NCI-H1048 (cell line): ENCODE results near the gene PPFIBP1.

Experiments used
- DNase-seq: peaks from one replicate; lab custom pipeline; 2025; lab: John Stamatoyannopoulos, UW

Gene PPFIBP1

DNA sequence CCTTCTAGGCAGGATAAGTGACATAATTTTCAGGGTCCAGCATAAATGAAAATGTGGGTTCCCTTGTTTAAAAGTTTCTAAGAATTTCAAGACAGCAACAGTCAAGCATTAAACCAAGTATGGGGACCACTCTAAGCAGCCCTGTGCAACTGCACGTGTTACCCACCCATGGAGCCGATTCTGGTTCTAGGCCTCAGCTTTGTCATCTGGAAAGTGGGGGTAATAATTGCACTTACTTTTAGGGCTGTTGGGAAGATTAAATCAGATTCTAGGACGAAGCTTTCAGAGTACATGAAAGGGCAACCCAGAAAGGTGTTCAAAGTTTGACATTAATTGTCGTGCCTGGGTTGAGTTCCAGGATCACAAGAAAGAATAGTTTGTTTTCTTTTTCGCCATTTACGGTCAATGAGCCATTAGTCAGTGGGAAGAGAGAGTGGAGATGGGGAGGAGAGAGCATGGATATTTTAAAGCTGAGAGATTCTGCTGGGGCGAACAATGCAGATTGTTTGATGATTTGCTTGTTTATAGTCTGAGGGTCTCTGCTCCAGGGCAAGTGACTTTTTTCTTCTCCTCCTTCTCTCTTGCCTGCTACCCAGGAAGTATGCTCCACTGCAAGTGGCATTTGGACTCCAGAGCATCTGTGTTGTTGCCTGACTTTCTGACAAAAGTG is 10.7 kb upstream of the PPFIBP1 start:
- no peak for DNase-seq

DNA sequence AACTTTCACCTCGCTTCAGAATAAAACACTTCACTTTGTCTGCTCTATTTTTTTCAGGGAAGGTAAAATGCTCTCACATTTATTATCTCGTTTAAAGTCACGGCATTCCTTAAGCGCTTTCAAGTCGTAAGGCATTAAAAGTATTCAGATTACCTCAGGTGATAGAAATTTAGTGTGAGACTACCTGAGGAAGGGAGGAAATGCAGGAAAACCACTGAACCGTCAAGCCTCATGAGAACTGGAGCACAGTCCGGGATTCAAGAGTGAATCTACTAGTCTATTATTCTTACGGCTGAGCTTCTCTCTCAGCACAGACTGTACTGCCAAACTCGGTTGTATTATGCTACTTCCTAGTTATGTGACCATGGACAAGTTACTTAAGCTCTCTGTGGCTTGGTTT is 8.3 kb upstream of the PPFIBP1 start:
- DNase-seq: no peak

- no peak for DNase-seq
Measured at GRCh38 chr12:27516625-27517024, 7.4 kb upstream of the PPFIBP1 start.

- DNase-seq: no peak
Measured at GRCh38 chr12:27517546-27517945, 6.5 kb upstream of the PPFIBP1 start.

GRCh38 chr12:27517961-27518665 is 5.9 kb upstream of the PPFIBP1 start:
- no peak for DNase-seq

DNA sequence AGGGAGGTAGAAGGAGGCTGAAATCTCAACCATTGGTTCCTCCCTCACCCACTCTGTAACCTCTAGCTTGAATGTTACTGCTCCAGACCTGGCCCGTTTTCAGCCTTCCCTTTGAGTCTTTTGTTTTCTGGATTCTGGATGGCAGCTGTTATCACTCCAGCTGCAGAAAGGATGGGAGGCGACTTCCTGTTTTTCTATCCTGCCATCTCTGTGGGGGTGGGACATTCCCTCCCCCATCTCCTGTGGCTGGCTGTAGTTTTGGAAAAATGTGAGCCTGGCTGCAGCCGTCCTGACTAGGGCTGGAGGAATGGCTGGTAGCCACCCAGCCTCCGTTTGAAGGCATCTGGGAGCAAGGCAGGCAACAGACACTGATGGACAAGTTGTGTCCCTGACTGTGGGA is 2.9 kb upstream of the PPFIBP1 start:
- DNase-seq: no peak

GRCh38 chr12:27521981-27522380 is 2.0 kb upstream of the PPFIBP1 start:
- DNase-seq: no peak

GRCh38 chr12:27523305-27523641 is 733 bp upstream of the PPFIBP1 start:
- DNase-seq: no peak

DNA sequence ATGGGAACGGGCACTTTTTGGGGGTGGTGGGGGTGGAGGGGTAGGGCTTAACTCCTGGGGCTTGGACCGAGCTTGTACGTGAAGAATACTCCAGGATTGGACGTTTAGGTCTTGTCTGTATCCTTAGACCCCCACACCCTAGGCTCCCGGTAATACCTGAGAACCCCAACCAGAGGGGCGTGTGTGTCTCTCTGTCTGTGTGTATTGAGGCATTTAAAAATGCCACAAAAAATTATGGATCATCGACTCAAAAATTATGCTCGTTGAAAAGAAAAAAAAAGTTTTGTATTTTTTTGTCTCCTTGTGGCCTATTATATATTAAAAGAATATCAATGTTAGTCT is 459 bp downstream of the PPFIBP1 start:
- DNase-seq: no peak

DNA sequence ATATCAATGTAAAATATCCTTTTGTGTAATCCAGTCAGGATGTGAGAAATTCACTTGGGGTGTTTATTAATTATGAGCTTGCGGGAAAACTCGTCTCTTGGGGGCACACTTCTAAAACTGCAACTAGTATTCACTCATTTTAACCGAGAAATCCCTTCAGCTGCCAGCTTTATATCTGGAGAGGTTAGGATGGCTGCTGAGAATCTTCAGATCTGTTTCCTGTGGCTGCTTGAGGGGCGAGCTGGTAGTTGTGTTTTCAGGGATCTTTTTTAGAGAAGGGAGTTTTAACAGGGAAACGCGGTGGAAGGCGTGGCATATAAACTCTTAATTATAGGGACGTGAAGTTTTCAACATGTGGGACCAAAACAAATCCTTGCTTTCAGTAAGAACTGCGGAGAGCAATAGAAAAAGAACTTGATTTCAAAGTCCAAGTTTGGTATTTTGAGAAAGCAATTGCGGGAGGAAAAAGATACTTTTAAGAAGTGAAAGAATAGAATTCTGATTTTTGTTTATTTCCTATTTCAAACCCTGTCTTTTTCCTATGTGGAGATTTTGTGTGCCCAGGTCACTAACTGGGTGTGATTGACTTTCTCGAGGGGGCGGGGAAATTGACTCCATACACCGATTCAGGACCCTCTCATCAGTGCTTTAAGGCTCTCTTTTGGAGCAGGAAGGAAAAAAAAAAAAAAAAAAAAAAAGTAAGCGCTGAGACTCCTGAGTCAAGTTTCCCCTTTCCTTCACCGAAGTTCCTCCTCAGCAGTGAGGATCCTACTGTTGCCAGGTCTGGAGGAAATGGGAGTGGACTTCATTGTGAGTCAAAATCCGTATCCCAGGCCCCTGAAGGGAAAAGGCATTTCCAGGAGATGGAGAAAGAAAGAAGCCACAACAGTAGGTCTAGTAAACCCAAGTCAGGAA is 1.1 kb downstream of the PPFIBP1 start:
- DNase-seq: no peak

DNA sequence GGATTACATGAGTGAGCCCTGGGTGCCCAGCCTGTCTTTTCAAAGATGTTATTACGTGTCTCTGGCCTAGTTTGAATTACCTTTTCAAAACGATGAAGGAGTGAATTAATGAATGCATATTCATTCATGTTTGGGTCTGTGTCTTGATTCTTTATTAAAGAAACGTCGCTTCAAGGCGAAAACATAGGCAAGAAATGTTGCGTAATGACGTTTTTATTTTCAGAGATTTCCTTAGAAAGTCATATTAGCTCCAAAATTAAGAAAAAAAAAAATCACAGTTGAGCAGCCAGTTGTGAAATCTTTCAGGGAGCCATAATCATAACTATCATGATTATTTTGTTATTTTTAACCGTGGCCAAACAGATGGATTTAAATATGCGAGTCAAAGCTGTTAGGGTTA is 3.5 kb downstream of the PPFIBP1 start:
- DNase-seq: no peak

DNA sequence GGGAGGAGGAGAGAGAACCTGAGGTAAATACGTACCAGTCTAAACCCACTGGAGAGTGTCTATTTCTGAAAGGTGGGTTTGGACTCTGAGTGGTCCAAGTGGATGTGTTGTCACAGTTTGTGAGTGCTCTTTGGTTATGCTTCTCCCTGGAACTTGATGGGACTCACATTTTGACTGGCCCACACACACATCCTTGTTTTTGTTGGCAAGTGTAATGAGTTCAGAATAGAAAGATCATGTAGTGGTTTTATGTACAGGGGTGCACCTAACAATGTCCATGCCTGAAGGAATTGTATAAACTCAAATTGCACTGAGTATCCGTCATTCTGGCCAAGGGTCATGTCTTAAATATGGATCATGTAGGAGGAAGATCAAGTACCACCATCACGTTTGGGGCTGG is 4.8 kb downstream of the PPFIBP1 start:
- DNase-seq: no peak

DNA sequence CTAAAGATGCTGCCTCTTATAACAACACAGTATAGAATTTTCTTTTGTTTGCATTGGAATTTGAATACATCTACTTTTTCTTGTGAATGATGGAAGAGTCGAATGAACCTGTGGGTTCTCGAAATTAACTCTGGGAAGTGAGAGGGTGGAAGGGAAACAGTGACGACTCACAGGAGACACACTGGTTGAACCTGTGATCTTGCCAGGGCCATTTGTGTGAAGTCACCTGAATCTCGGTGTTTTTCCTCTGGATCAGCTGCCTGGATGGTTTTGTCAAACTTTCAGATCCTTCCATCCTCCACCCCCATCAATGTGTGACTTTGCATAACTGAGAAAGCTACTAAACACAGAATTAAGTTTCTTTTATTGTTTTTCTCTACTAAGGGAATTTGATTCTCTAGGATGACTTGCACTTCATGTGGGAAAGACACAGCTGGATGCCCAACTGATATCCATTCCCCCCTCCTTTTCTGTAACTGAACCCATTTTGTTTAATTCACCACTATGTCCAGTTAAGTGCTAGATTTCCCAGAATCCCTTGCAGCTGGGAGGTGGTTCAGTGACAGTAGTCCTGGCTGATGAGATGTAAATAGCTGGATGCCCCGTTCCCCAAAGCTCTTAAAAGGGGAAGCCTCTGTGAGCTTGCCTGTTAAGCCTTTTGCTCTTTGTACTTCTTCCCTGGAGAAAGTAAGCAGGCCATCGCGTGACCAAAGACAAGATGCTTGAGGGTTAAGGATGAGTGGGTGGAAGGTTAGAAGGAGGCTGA is 6.3 kb downstream of the PPFIBP1 start:
- no peak for DNase-seq

DNA sequence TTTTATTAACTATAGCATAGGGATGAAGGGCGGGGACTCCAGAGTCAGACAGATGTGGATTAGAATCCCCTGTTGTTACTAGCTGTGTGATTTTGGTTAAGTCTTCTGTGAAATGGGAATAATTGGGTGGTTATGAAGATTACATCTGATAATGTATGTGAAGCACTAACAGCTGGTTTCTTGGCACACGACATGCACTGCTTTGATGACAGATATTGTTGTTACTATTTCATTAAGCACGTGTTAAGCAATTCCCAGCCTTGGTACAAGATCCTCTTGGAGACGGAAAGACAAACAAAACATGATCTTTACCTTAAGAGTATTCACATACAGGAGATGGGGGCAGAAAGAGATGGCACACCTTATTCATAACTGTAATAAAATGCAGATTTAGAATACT is 7.9 kb downstream of the PPFIBP1 start:
- DNase-seq: no peak

DNA sequence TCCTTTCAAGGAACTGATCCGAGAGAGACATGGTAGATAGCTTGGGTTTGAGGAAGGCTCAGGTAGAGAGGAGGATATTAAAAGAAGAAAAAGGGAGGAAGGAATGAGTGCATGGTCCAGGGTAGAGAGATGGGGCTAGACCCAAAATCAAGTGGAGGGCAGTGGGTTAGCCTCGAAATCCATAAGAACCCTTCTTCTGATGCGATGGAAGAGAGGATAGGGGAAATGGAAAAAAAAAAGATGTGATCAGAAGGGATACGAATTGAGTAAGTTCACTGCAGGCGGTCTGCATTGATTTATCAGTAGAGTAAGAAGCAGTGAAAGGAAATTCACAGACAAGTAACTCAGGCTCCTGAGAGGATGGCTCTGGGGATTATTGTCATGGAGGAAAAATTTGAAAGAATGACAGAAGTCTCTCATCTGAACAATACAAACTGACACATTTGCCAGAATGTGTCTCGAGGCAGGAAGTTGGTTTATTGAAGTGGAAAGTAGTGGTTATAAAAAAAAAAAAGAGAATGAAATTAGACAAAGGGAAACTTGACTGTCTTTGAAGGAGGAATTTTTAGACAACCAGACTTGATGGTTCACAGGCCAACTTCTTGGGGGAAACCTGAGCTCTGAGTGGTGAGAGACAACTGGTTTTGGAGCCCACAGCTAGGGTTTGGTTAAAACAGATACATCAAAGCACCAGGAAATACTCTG is 10.2 kb downstream of the PPFIBP1 start:
- DNase-seq: no peak

DNA sequence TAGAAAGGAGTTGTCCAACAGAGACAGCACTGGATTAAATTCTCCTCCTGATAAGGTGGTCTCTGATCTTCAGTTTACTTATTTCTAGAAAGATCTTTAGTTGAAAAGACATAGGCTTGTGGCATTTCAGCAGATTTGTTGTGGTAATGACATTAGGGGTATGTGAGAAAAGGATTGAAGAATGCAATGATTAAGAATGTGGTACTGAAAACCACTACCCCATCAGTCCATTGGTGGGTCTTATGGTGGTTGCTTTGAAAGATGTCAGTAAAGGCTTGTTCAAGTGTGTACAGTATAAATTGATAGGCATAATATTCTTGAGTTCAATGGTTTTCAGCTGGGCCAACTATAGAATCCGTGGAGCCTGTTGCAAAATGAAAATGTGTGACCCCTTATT is 10.8 kb downstream of the PPFIBP1 start:
- DNase-seq: no peak

DNA sequence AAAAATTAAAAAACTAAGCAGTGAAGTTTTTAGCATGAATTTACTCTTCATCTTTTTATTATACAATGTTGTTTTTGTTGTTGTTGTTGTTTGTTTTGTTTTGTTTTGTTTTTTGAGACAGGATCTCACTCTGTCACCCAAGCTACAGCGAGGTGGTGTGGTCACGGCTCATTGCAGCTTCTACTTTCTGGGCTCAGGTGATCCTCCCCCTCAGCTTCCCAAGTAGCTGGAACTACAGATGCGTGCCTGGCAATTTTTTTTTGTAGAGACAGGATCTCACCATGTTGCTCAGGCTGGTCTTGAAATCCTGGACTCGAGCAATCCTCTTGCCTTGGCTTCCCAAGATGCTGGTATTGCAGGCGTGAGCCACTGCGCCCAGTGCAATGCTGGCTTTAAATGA is 11.3 kb downstream of the PPFIBP1 start:
- DNase-seq: no peak

DNA sequence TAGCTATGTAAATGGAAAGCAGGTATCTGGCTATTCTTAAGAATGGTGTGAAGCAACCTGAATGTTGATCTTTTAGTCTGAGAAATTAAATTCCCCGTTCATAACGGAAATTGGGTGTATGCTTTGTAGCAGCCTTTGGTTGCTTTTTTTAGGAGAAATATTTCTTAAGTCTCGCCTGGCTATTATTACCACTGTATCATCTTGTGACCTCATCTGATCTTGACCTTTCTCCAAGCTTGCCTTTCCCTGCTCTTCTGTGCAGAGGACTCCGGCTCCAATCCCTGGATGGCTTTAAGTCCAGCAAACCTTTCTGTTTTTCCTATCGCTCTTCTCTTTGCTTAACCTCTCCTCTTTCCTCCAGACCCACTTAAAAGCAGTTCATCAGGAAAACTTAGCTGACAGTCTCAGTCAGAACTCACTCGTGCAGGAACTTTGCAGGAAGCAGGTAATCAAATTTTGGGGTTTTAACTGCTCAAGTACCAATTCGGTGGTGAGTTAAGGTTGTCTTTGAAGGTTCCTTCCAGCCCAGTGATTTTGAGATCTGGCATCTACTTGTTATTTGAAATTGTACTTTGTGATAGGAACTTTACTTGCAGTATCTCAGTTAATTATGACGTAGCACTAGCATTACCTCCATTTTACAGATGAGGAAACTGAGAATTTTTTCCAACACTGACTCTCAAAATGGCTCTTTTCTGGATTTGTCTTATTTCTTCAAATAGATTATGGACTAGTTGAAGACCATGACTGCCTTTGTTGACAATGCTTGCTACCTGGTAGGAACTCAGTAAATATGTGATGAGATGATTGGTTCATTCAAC is 14.1 kb downstream of the PPFIBP1 start:
- DNase-seq: no peak

GRCh38 chr12:27539191-27539631 is 15.2 kb downstream of the PPFIBP1 start:
- peak; percentile 25 for DNase-seq

DNA sequence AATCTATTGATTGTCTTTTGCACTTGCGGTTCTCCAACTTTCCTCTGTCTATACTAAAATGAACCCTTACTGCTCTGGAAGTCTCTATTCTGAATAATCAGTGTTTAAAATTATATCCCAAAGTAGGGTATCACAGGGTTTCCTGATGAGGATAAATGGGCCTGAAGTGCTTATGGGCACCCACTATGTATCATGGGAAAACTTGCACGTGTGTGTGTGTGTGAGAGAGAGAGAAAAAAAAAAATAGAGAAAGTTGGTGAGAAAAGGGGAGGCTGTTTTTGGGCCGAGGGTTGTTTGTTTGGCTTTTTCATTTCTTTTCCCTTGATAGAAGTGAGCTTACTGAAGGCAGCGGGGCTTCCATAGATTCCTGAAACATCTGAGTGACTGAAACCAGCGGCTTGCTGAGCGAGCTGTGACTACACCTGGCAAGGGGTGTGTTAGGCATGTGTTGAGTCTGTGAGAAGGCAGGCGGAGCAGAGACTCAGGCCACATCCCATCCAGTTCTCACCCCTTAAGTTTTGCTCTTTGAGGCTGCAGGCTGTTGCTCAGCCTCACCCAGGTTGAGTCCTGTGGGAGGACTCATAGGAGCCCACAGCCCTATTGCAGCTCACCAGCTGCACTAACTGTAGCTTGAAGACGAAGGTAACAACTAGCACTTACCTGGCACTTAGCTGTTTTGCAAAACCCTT is 17.2 kb downstream of the PPFIBP1 start:
- no peak for DNase-seq
